ENCODE measurements around the gene IFNLR1.

GRCh38 chr1:24233684-24234600 is 46.9 kb upstream of the IFNLR1 start:
- no peak for TF ChIP-seq CTCF (IDR thresholded peaks at IDR 0.05)
- no peak for TF ChIP-seq POLR2A (IDR thresholded peaks at IDR 0.05)
- TF ChIP-seq EP300 (IDR thresholded peaks at IDR 0.05): no peak
